Stimulated activated CD8-positive, alpha-beta memory T cell treated with anti-CD3 and anti-CD28 coated beads, Interleukin-12 subunit alpha, Interleukin-12 subunit beta, amount 100 ng/mL, for 1 hour (primary cell): Measurements from ENCODE around the gene B4GALNT4.
"Not testable (repeated sequence)": the region's sequence is repeated elsewhere in the genome, so short reads cannot be mapped to it uniquely, and the experiment has no call there.

Experiments used
- DNase-seq: peaks from one replicate; pipeline ENCODE4 v3.0.0-alpha.2; 2020; ENCODE audit warnings: low read depth

The B4GALNT4 gene

DNA sequence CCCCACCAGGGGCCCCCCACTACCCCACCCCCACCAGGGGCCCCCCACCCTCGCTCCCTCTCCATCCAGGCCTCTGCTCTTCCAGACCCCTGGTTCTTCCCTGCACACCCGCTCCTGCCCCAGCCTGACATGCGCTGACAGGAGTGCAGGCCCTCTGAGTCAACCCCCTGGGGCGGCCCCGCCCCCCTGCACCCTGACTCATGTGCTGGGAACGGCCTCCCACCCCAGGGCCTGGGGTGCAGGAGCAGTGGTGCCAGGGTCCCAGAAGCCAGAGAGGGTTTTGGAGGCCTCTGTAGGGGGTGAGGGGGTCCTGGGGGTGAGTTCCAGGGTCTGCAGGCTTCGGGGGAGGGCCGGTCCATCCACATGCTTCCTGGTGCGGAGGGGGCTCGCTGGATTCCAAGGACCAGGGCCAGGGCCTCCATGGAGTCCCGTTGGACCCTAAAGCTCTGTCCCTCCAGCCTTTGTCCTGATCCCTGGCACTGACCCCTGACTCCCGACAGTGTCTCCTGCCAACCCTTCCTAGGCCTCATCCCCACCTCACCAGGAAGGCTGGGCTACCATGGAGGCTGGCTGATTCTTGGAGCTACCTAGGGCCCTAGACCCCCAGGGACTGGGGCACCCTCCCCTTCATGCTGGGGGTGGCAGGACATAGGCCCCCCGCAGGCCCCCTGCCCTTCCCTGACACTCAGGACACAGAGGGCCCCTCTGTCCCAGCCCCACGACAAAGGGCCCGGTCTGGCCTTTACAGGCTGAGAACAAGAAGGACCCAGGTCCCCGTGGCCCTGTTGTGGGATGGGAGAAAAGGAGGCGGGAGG, 24.1 kb downstream of the B4GALNT4 start:
- DNase-seq, result no peak

DNA sequence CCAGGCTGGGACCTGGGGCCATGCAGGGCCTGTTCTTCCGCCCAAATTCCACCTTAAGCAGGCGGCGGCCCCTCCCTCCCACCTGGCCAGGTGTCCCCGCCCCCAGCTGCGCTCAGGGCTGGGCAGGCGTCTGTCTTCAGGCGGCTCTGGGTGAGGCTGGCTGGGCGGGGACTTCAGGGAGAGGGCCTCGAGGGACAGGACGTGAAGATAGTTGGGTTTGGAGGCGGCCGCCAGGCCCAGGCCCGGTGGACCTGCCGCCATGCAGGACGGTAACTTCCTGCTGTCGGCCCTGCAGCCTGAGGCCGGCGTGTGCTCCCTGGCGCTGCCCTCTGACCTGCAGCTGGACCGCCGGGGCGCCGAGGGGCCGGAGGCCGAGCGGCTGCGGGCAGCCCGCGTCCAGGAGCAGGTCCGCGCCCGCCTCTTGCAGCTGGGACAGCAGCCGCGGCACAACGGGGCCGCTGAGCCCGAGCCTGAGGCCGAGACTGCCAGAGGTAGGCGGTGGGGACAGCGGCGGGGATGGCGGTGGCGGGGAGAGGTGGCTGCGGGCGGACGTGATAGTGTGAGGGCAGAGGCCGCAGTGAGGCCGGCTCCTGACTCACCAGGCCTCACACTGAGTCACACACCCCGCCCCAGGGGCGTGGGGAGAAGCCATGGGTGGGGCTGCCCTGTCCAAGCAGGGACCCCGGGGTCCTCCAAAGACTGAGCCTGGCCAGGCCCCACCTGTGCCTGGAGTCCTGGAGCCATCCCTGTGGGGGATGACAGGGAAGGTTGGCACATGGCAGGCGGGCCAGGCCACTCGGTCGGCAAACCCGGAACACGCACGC, 24.9 kb downstream of the B4GALNT4 start, which contains the start of gene PKP3:
TSS of gene PKP3 (plus strand) at position 176 of the 824 bp plus-strand sequence. CDS start at position 260, 84 bp downstream.
- DNase-seq, result no peak

DNA sequence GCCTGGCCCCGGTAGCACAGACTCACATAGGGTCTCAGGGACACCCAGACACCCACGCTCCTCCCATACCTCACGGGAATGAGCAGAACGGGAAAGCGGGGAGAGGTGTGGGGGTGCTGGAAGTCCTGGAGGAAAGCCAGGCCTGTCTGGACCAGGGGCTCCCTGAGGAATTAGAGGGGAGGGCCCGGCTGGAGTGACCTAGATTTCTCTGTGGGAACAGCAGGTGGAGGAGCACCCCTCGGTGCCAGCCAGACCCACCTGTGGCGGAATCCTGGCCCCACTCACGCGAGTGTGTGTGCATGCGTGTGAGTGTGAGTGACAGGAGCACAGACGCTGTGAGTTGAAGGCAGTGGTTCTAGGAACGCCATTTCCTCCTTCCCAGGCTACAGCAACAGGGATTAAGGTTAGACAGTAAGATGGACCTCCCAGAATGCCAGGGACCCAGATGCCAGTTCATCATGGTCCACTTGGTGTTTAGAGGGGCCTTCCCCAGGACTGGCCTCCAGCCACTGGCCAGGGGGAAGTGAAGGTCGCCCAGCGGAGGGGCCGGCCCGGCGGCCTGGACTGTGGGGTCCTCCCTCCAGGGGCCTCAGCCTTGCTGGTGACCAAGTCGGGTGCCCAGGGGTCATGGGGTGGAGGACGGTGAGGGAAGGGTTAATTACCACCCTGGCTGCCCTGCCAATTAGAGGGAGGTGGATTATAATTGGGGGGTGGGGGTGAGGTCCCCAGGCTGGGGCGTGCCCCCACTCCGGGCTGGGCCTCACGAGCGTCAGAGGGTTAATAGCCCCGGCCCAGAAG, 25.8 kb downstream of the B4GALNT4 start:
- DNase-seq, result no peak

DNA sequence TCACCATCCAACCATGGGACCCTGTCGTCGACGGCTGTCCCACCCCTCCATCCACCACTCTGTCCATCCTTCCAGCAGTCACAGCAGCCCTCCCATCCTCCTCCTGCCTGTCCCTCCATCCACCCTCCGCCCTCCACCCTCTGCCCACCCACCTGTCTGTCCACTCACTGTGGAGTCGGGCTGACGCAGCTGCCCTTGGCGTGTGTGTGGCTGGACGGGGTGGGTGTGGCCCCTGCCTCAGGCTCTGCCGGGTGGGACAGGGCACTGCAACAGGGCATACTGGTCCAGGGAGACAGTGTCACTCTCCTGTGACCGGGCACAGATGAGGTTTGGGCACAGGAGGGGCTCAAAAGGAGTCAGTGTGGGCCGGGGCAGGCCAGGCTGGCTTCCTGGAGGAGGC, 26.6 kb downstream of the B4GALNT4 start:
- DNase-seq, result no peak

DNA sequence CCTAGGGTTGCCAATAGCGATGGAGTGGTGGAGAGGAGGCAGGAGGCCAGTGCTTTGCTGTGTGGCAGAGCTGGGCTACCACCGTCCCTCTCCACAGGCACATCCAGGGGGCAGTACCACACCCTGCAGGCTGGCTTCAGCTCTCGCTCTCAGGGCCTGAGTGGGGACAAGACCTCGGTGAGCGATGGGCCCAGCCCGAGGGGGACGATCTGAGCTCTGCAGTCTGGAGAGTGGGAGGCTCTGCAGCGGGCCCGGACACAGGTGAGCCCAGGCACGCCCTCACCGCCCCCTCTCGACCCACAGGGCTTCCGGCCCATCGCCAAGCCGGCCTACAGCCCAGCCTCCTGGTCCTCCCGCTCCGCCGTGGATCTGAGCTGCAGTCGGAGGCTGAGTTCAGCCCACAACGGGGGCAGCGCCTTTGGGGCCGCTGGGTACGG, 27.2 kb downstream of the B4GALNT4 start:
- DNase-seq, result no peak

DNA sequence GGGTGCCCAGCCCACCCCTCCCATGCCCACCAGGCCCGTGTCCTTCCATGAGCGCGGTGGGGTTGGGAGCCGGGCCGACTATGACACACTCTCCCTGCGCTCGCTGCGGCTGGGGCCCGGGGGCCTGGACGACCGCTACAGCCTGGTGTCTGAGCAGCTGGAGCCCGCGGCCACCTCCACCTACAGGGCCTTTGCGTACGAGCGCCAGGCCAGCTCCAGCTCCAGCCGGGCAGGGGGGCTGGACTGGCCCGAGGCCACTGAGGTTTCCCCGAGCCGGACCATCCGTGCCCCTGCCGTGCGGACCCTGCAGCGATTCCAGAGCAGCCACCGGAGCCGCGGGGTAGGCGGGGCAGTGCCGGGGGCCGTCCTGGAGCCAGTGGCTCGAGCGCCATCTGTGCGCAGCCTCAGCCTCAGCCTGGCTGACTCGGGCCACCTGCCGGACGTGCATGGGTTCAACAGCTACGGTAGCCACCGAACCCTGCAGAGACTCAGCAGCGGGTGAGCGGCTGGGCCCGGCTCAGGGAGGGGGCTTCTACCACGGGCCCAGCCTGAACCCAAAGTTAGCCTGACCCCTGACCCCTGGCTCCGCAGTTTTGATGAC, 27.7 kb downstream of the B4GALNT4 start:
- DNase-seq, result no peak

DNA sequence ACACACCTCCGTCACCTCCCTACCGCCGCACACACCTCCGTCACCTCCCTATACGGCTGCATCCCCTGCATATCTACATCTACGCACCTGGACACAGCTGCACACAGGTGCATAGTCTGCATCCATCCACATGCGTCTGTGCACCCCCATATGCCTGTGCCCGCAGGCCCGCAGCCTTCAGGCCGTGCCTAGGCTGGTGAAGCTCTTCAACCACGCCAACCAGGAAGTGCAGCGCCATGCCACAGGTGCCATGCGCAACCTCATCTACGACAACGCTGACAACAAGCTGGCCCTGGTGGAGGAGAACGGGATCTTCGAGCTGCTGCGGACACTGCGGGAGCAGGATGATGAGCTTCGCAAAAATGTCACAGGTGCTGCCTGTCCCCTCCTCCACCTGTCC, 29.5 kb downstream of the B4GALNT4 start:
- no peak for DNase-seq

DNA sequence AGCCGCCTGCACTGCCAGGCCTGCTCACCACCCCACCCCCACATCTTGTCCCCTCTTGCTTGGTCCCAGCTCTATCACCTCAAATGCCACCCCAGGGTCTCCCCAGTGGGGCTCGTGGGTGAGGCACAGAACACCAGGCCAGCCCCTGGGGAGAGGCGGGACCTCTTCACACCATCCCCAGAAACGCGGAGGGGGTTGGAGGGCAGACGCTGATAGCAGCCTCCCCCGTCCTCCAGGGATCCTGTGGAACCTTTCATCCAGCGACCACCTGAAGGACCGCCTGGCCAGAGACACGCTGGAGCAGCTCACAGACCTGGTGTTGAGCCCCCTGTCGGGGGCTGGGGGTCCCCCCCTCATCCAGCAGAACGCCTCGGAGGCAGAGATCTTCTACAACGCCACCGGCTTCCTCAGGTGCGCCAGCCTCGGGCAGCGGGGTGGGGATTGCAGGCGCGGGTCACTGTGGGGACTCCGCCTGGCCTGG, 30.5 kb downstream of the B4GALNT4 start:
- DNase-seq, result no peak

DNA sequence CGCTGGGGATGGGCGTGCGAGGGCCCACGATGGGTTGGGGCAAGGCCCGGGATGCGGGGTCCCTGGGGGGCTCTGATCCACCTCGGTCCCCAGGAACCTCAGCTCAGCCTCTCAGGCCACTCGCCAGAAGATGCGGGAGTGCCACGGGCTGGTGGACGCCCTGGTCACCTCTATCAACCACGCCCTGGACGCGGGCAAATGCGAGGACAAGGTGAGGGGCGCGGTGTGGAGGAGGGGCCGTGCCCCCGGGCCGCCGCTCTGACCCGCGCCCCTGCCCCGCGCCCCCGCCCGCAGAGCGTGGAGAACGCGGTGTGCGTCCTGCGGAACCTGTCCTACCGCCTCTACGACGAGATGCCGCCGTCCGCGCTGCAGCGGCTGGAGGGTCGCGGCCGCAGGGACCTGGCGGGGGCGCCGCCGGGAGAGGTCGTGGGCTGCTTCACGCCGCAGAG, 31.0 kb downstream of the B4GALNT4 start:
- no peak for DNase-seq

DNA sequence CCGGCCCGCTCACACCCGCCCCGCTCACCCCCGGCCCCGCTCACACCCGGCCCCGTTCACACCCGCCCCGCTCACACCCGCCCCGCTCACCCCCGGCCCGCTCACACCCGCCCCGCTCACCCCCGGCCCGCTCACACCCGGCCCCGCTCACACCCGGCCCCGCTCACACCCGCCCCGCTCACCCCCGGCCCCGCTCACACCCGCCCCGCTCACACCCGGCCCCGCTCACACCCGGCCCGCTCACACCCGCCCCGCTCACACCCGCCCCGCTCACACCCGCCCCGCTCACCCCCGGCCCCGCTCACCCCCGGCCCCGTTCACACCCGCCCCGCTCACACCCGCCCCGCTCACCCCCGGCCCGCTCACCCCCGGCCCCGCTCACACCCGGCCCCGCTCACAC, 31.9 kb downstream of the B4GALNT4 start:
- not testable (repeated sequence) for DNase-seq

DNA sequence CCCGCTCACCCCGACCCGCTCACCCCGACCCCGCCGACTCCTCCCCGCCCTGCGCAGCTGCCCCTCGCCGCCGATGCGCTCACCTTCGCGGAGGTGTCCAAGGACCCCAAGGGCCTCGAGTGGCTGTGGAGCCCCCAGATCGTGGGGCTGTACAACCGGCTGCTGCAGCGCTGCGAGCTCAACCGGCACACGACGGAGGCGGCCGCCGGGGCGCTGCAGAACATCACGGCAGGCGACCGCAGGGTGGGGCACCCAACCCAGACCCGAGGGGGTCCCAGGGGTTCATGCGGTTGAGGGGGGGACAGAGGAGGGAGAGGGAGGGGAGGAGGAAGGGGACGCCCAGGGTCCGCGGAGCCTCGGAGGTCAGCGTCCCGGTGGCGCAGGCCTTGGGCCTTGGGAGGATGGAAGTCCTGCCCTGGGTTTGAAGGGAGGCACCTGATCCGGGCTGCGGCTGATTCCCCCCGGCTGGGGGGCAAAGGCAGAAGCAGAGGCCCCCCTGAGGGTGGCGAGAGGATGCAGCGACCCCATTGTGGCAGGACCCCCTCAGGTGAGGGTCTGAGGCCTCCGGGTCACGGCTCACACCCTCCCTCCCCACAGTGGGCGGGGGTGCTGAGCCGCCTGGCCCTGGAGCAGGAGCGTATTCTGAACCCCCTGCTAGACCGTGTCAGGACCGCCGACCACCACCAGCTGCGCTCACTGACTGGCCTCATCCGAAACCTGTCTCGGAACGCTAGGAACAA, 33.9 kb downstream of the B4GALNT4 start:
- no peak for DNase-seq

DNA sequence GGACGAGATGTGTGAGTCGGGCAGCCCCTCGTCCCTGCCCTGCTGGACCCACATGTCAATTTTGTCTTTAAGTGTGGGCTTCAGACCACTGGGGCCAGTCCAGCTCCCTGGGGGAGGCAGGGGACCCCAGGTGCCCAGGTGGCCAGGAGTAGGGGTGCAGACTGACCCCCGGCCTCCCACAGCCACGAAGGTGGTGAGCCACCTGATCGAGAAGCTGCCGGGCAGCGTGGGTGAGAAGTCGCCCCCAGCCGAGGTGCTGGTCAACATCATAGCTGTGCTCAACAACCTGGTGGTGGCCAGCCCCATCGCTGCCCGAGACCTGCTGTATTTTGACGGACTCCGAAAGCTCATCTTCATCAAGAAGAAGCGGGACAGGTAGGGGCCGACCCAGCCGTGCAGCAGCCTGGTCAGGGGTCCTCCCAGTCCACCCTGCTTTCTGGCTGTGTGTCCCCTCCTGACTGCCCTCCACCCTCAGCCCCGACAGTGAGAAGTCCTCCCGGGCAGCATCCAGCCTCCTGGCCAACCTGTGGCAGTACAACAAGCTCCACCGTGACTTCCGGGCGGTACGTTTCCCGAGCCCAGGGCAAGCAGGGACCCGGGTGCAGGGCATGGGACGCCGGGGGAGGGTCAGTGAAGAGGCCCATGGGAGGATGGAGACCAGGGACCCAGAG, 34.6 kb downstream of the B4GALNT4 start:
- no peak for DNase-seq

DNA sequence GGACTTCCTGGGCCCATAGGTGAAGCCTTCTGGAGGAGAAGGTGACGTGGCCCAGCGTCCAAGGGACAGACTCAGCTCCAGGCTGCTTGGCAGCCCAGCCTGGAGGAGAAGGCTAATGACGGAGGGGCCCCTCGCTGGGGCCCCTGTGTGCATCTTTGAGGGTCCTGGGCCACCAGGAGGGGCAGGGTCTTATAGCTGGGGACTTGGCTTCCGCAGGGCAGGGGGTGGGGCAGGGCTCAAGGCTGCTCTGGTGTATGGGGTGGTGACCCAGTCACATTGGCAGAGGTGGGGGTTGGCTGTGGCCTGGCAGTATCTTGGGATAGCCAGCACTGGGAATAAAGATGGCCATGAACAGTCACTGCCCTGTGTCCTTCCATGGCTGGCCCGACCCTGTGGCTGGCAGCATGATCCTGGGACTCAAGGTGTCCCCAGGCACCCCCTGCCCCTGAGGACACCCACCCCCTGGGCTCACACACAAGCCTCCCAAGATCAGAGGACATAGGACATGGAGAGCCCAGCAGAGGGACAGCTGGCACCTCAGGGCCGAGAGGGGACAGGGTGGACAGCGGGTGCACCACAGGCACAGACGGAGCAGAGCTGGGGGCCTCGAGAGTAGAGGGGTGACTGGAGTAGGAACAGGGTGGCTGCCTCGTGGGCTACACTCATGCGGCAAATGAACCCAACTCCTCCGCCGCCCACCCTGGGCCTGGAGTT, 35.4 kb downstream of the B4GALNT4 start:
- DNase-seq, result no peak

DNA sequence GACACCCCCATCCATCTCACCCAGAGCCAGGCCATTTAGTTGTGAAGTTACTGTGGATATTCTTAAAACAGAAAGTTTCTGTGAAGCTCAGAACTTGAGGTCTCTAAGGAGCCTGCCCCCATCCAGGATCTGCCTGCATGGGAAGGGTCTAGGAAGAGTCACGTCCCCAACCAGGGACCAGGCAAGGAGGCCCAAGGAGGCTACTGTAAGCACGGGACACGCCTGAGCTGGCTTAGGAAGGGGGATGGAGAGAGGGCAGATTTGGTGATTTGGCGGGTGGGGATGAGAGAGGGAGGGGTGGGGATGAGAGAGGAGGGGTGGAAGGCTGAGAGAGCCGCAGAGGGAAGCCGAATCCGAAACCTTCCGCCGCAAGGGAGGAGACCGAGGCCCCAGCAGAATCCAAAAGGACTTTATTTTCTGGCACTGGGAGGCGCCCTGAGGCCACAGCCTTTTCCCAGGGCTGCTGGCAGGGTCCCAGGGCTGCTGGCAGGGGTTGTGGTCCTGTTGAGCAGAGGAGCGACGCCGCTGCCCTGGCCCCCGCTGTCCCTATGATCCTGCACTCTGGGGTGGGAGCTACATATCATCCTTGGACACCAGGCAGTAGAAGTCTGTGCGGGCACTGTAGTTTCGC, 36.1 kb downstream of the B4GALNT4 start:
- no peak for DNase-seq

DNA sequence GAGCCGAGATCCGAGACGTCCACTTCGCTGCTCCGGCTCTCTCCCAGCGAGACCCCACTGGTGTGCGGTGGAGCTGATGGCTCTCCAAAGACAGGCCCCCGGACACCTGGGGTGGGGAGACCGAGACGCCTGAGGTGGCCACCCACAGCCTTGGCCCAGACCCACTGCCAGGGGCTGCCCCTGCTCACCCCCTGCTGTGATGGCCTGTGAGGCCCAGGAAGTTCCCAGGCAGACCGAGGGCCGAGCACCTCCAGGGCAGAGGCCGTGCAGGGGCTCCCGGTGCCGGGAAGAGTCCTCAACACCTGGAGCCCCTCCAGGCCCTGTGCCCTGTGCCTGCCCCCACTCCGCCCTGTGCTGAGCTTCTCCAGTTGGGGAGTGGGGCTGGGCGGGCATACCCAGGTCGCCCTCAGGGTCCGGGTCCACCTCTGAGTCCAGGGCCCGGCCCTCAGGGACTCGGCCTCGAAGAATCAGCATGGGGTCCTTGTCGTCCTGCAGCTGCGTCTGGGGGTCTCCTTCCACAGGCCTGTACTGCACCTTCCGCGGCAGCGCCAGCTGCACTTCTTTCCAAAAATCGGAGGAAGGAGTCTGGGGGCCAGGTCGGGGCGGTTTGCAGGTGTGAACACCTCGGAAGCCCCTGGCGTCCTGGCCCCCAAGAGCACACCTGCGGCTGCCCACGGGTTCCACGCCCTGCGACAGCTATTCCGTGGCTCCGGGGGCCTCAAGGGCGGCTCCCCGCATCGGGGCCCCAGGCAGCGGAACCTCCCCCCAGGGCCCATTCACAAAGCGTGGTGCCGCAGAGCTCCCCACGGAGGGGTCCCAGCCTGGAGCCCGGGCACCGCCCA, 36.9 kb downstream of the B4GALNT4 start:
- DNase-seq, result no peak

DNA sequence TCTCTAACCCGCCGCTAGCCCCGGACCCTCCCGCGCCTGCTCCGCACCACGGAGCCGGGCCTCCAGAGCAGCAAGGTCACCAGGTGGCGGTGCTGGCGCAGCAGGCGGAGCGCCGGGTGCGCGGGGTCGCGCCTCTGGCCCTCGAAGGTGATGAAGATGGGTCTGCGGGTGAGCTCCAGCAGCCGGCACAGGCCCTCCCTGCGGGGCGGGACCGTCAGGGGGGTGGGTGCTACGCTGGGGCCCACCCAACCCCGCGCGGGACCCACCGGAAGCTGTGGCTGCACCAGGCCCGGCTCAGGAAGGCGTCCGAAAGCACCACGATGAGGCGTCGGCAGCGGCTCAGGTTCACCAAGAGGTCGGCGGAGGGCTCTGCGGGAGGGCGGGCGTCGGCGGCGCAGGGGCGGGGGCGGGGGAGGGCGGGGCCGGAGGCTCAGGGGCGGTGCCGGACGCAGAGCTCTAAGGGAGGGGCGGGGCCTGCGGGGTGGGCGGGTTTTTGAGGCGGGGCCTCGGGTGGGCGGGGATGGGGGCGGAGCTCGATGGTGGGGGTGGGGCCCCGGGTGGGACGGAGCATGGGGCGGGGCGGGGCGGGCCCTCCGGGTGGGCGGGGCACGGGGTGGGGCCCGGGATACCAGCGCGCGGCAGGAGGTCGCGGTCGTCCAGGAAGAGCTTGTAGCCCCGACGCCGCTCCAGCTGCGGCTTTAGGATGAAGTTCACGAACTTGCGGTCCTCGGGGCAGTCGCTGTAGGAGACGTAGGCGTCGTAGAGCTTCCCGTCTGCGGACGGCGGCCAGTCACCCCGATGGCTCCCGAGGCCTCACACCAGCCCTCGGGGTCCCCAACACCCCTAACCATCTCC, 37.7 kb downstream of the B4GALNT4 start:
- DNase-seq, result peak; percentile 88

DNA sequence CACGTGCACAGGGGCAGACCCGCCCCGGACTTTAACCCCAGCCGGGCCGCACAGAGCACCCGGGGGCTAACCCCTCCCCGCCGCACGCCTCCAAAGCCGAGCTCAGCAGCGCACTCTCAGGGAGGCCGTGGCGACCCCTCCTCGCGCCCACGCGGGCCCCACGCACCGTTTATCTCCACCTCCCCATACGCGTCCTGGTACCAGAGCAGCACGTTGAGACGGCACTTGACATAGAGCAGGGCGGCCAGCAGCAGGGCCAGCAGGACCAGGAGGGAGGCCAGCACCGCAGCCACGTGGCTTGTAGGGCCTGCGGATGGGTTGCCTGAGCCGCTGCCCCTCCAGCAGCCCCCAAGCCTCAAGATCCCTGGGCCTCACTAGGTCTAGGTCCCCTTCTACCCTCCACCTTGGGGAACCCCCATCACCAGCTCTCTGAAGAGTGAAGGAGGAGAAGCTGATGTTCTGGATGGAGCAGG, 38.4 kb downstream of the B4GALNT4 start:
- DNase-seq, result no peak
